ENCODE data around the gene ASPG. TPM values are rescaled to one million over a fixed set of nuclear protein-coding genes. Genes with fewer than 3 reads are reported as not detected.

ASPG gene
- total RNA-seq, 1 experiment from 2014 or later = not detected

DNA sequence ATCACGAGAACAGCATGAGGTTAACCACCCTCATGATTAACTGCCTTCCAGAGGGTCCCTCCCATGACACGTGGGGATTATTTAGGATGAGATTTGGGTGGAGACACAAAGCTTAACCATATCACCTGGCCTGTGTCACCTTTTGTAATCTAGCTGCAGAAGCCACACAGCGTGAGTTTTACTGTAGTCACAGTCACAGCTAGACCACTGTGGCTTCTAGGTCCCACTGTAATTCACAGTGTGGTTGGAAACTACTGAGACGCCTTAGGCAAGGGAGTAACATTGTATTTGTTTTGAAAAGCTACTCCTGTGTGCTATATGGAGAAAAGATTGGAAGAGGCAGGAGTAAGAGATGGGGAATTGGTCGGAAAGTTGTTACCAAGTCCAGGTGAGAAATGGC, 46.3 kb upstream of the ASPG start:
- ATAC-seq = no peak
- DNase-seq (ENCODE audit: low read depth, low spot score) = no peak
- Histone ChIP-seq H3K27me3 (ENCODE audit: control insufficient read depth, insufficient read depth, low read length) (0 out of 2 replicates have a peak, but pooled peaks cover 2% of the 10 kb centered on the region), H3K4me3 (ENCODE audit: low read depth in 2 of 2, low read length in 2 of 2) (no peak overlapping the region), H3K9me3 (ENCODE audit: control insufficient read depth, insufficient read depth, low read depth, low read length) (no peaks in the 10 kb centered on the region), H3K4me1 (ENCODE audit: control insufficient read depth, insufficient read depth, low read length) (no peaks in the 10 kb centered on the region), H3K36me3 (ENCODE audit: control insufficient read depth, insufficient read depth, low read length) (no peaks in the 10 kb centered on the region; the same call in 1 of the 2 replicates), H3K27ac (ENCODE audit: low read length) (no peak overlapping the region)
- no TSS peak for BruUV-seq (replicated peaks)
- intact Hi-C loops (cut with micrococcal nuclease; ENCODE audit: unreplicated experiment) = no loop called here
- POLR2A ChIA-PET = no interaction called here
- TF ChIP-seq SIN3A (IDR thresholded peaks at IDR 0.05; ENCODE audit: borderline replicate concordance, insufficient read depth, low read depth, low read length) = no peak
- TF ChIP-seq, protein P1, sequence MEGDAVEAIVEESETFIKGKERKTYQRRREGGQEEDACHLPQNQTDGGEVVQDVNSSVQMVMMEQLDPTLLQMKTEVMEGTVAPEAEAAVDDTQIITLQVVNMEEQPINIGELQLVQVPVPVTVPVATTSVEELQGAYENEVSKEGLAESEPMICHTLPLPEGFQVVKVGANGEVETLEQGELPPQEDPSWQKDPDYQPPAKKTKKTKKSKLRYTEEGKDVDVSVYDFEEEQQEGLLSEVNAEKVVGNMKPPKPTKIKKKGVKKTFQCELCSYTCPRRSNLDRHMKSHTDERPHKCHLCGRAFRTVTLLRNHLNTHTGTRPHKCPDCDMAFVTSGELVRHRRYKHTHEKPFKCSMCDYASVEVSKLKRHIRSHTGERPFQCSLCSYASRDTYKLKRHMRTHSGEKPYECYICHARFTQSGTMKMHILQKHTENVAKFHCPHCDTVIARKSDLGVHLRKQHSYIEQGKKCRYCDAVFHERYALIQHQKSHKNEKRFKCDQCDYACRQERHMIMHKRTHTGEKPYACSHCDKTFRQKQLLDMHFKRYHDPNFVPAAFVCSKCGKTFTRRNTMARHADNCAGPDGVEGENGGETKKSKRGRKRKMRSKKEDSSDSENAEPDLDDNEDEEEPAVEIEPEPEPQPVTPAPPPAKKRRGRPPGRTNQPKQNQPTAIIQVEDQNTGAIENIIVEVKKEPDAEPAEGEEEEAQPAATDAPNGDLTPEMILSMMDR (IDR thresholded peaks at IDR 0.05) = no peak
- TF ChIP-seq POLR2AphosphoS5 (IDR thresholded peaks at IDR 0.05; ENCODE audit: low read depth, low read length) = no peak
- TF ChIP-seq TCF7L2 (IDR thresholded peaks at IDR 0.05; ENCODE audit: low read depth, low read length) = no peak
- TF ChIP-seq, protein P2, sequence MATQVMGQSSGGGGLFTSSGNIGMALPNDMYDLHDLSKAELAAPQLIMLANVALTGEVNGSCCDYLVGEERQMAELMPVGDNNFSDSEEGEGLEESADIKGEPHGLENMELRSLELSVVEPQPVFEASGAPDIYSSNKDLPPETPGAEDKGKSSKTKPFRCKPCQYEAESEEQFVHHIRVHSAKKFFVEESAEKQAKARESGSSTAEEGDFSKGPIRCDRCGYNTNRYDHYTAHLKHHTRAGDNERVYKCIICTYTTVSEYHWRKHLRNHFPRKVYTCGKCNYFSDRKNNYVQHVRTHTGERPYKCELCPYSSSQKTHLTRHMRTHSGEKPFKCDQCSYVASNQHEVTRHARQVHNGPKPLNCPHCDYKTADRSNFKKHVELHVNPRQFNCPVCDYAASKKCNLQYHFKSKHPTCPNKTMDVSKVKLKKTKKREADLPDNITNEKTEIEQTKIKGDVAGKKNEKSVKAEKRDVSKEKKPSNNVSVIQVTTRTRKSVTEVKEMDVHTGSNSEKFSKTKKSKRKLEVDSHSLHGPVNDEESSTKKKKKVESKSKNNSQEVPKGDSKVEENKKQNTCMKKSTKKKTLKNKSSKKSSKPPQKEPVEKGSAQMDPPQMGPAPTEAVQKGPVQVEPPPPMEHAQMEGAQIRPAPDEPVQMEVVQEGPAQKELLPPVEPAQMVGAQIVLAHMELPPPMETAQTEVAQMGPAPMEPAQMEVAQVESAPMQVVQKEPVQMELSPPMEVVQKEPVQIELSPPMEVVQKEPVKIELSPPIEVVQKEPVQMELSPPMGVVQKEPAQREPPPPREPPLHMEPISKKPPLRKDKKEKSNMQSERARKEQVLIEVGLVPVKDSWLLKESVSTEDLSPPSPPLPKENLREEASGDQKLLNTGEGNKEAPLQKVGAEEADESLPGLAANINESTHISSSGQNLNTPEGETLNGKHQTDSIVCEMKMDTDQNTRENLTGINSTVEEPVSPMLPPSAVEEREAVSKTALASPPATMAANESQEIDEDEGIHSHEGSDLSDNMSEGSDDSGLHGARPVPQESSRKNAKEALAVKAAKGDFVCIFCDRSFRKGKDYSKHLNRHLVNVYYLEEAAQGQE (IDR thresholded peaks at IDR 0.05; ENCODE audit: insufficient read depth in 1 of 2, low read depth in 2 of 2, low read length in 1 of 2) = no peak
- in situ Hi-C loops (cut with HindIII; ENCODE audit: low pct_unique_long_range_greater_than_20kb, low sequenced_read_pairs) = no loop called here
- CTCF ChIA-PET = no interaction called here

DNA sequence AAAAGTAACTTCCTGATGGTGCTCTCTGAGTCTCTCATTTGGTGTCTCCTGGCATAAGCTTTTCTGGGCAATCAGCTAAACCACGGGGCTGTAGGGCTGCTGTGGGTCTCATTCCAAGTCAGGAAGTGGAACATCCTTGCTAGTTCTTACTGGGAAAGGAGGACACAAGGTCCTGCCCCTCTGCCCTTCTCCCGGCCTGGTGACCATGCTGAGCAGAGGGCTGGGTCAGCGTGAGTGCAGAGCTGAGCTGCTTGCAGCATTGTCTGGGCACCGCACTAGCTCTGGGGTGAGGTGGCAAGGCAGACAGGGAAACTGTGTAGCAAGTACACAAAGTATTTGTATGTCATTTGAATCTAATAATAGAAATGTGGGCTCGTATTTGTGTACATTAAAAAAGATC, 45.0 kb upstream of the ASPG start:
- CTCF ChIA-PET = no interaction called here

DNA sequence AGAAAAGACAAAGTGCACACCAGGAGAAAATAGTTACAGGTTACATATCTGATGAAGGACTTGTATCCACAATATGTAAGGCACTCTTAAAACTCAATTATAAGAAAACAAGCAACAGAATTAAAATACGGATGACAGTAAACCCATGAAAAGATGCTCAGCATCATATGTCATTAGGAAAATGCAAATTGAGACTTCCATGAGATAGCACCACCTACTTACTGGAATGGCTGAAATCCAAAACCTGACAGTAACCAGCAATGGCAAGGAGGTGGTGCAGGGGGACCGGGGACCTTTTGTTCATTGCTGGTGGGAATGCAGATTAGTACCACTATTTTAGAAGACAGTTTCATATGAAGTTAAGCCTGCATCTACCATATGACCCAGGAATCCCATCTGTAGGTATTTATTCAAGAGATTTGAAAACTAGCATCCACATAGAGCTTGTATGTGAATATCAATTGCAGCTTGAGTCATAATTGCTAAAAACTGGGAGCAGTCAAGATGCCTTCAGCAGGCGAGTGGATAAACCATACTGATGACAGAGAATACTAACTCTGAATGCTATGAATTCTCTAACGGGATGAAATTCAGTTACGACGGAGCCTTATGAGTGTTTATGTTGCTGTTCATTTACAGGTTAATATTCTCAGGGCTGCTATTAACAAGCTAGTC, 43.9 kb upstream of the ASPG start:
- Histone ChIP-seq H3K27me3 (ENCODE audit: control insufficient read depth, insufficient read depth, low read length) (0 out of 2 replicates have a peak, but pooled peaks cover 2% of the 10 kb centered on the region), H3K9me3 (ENCODE audit: control insufficient read depth, insufficient read depth, low read depth, low read length) (no peaks in the 10 kb centered on the region), H3K4me1 (ENCODE audit: control insufficient read depth, insufficient read depth, low read length) (no peaks in the 10 kb centered on the region), H3K27ac (ENCODE audit: low read length) (no peak overlapping the region), H3K36me3 (ENCODE audit: control insufficient read depth, insufficient read depth, low read length) (no peaks in the 10 kb centered on the region), H3K4me3 (ENCODE audit: low read depth in 2 of 2, low read length in 2 of 2) (no peak overlapping the region)
- BruUV-seq (replicated peaks) = no TSS peak
- no peak for ATAC-seq
- intact Hi-C loops (cut with micrococcal nuclease; ENCODE audit: unreplicated experiment) (no loop called here), in situ Hi-C loops (cut with HindIII; ENCODE audit: low pct_unique_long_range_greater_than_20kb, low sequenced_read_pairs) (no loop called here)
- CTCF ChIA-PET = no interaction called here
- TF ChIP-seq, protein P1 (IDR thresholded peaks at IDR 0.05) = no peak
- TF ChIP-seq, protein P2 (IDR thresholded peaks at IDR 0.05; ENCODE audit: insufficient read depth in 1 of 2, low read depth in 2 of 2, low read length in 1 of 2) = no peak
- TF ChIP-seq SIN3A (IDR thresholded peaks at IDR 0.05; ENCODE audit: borderline replicate concordance, insufficient read depth, low read depth, low read length) (no peak), POLR2AphosphoS5 (IDR thresholded peaks at IDR 0.05; ENCODE audit: low read depth, low read length) (no peak), TCF7L2 (IDR thresholded peaks at IDR 0.05; ENCODE audit: low read depth, low read length) (no peak)
- no peak for DNase-seq (ENCODE audit: low read depth, low spot score)
- POLR2A ChIA-PET = no interaction called here

More for the DNA sequence above, 45.0 kb upstream of the ASPG start:
- BruUV-seq (replicated peaks) = no TSS peak
- Histone ChIP-seq H3K27me3 (ENCODE audit: control insufficient read depth, insufficient read depth, low read length) (0 out of 2 replicates have a peak, but pooled peaks cover 2% of the 10 kb centered on the region), H3K4me3 (ENCODE audit: low read depth in 2 of 2, low read length in 2 of 2) (no peak overlapping the region), H3K4me1 (ENCODE audit: control insufficient read depth, insufficient read depth, low read length) (no peaks in the 10 kb centered on the region), H3K27ac (ENCODE audit: low read length) (no peak overlapping the region), H3K9me3 (ENCODE audit: control insufficient read depth, insufficient read depth, low read depth, low read length) (no peaks in the 10 kb centered on the region), H3K36me3 (ENCODE audit: control insufficient read depth, insufficient read depth, low read length) (no peaks in the 10 kb centered on the region)
- intact Hi-C loops (cut with micrococcal nuclease; ENCODE audit: unreplicated experiment) = no loop called here
- POLR2A ChIA-PET = no interaction called here
- in situ Hi-C loops (cut with HindIII; ENCODE audit: low pct_unique_long_range_greater_than_20kb, low sequenced_read_pairs) = no loop called here
- DNase-seq (ENCODE audit: low read depth, low spot score) = no peak
- no peak for ATAC-seq
- no peak for TF ChIP-seq SIN3A (IDR thresholded peaks at IDR 0.05; ENCODE audit: borderline replicate concordance, insufficient read depth, low read depth, low read length)
- no peak for TF ChIP-seq POLR2AphosphoS5 (IDR thresholded peaks at IDR 0.05; ENCODE audit: low read depth, low read length)

Data from Panc1 (cell line).